GM23338 (cell line): ENCODE data around the gene USP7. TPM values are rescaled to one million over a fixed set of nuclear protein-coding genes. Genes with fewer than 3 reads are reported as not detected.

Experiments
- ATAC-seq: fragments of 200-7000 bp; cut with Tn5 transposase; 3 replicates; pipeline ENCODE4 v1.9.1; 2020
- DNase-seq: peaks from one replicate; pipeline ENCODE4 v3.0.0-alpha.2; 2015; ENCODE audit warnings: low spot score
- H2AFZ ChIP-seq: fragments of 200-600 bp; sonication (generic); 2 replicates; pipeline ENCODE4 v1.8.0; 2016; ENCODE audit warnings: antibody characterized with exemption, mild to moderate bottlenecking, moderate library complexity
- H3F3A ChIP-seq: fragments of 200-600 bp; sonication (generic); replicated peaks from 2 replicates; pipeline ENCODE4 v1.8.0; 2017; ENCODE audit warnings: antibody characterized with exemption, mixed run types, low read depth
- H3K27ac ChIP-seq: fragments of 200-600 bp; sonication (generic); 2 replicates; pipeline ENCODE4 v1.6.1; 2016; ENCODE audit warnings: low read depth
- H3K27me3 ChIP-seq: fragments of 200-600 bp; sonication (generic); 2 replicates; pipeline ENCODE4 v1.8.0; 2016; ENCODE audit warnings: mild to moderate bottlenecking, mixed run types, moderate library complexity; ENCODE audit not compliant: insufficient read depth
- H3K36me3 ChIP-seq: fragments of 200-600 bp; sonication (generic); 2 replicates; pipeline ENCODE4 v1.8.0; 2016; ENCODE audit warnings: mild to moderate bottlenecking; ENCODE audit not compliant: insufficient read depth
- H3K4me1 ChIP-seq: fragments of 200-600 bp; sonication (generic); 2 replicates; pipeline ENCODE4 v1.8.0; 2016; ENCODE audit warnings: mild to moderate bottlenecking, moderate library complexity; ENCODE audit not compliant: insufficient read depth
- H3K4me2 ChIP-seq: fragments of 200-600 bp; sonication (generic); 2 replicates; pipeline ENCODE4 v1.7.1; 2017; ENCODE audit warnings: mixed run types
- H3K4me3 ChIP-seq: fragments of 200-600 bp; sonication (generic); 2 replicates; pipeline ENCODE4 v1.6.1; 2016; ENCODE audit warnings: mixed run types
- H3K79me2 ChIP-seq: fragments of 200-600 bp; sonication (generic); replicated peaks from 2 replicates; pipeline ENCODE4 v1.8.0; 2017; ENCODE audit warnings: mild to moderate bottlenecking; ENCODE audit not compliant: insufficient read depth
- H3K9me2 ChIP-seq: fragments of 200-600 bp; sonication (generic); 2 replicates; pipeline ENCODE4 v1.8.0; 2017; ENCODE audit not compliant: insufficient read depth
- H4K20me1 ChIP-seq: fragments of 200-600 bp; sonication (generic); replicated peaks from 2 replicates; pipeline ENCODE4 v1.8.0; 2017; ENCODE audit warnings: mild to moderate bottlenecking; ENCODE audit not compliant: insufficient read depth
- H3K27ac Mint-ChIP-seq: 2 replicates; pipeline ENCODE4 v1.8.0; 2020; ENCODE audit warnings: inconsistent platforms, mild to moderate bottlenecking, moderate library complexity, mixed read lengths
- H3K27me3 Mint-ChIP-seq: 3 replicates; pipeline ENCODE4 v1.8.0; 2022; ENCODE audit warnings: low read depth, mild to moderate bottlenecking, moderate library complexity, mixed read lengths, inconsistent platforms; ENCODE audit not compliant: insufficient read depth, poor library complexity
- H3K36me3 Mint-ChIP-seq: 3 replicates; pipeline ENCODE4 v1.8.0; 2021; ENCODE audit warnings: low read depth, mild to moderate bottlenecking, inconsistent platforms, moderate library complexity, mixed read lengths
- H3K4me1 Mint-ChIP-seq: 3 replicates; pipeline ENCODE4 v1.8.0; 2020; ENCODE audit warnings: mild to moderate bottlenecking, inconsistent platforms, mixed read lengths
- H3K4me3 Mint-ChIP-seq: 3 replicates; pipeline ENCODE4 v1.8.0; 2021; ENCODE audit warnings: moderate library complexity, mild to moderate bottlenecking, inconsistent platforms, mixed read lengths
- H3K9me3 Mint-ChIP-seq: 3 replicates; pipeline ENCODE4 v1.8.0; 2020; ENCODE audit warnings: moderate library complexity, mild to moderate bottlenecking, inconsistent platforms, mixed read lengths
- EZH2phosphoT487 ChIP-seq: fragments of 200-600 bp; sonication (generic); IDR thresholded peaks from one replicate; pipeline ENCODE4 v1.8.1; 2018; ENCODE audit warnings: antibody characterized with exemption; ENCODE audit not compliant: unreplicated experiment
- JUNB ChIP-seq: IDR thresholded peaks from one replicate; pipeline ENCODE4 v1.6.1; 2016; ENCODE audit warnings: antibody characterized with exemption; ENCODE audit not compliant: unreplicated experiment
- NANOG ChIP-seq: IDR thresholded peaks from 2 replicates; pipeline ENCODE4 v1.6.1; 2016; ENCODE audit warnings: antibody characterized with exemption, borderline replicate concordance
- POLR2AphosphoS5 ChIP-seq: IDR thresholded peaks from 2 replicates; pipeline ENCODE4 v1.6.1; 2016; ENCODE audit warnings: antibody characterized with exemption, low read depth
- STAT1 ChIP-seq: IDR thresholded peaks from one replicate; pipeline ENCODE4 v1.6.1; 2016; ENCODE audit warnings: antibody characterized with exemption; ENCODE audit not compliant: unreplicated experiment
- ZNF462 ChIP-seq: fragments of 250-450 bp; sonication (Bioruptor Pico); IDR thresholded peaks from 2 replicates; pipeline ENCODE4 v1.5.0; 2020; ENCODE audit warnings: mild to moderate bottlenecking, moderate library complexity
- polyA plus RNA-seq: library from polyadenylated mRNA; unstranded; fragments of >200 nt; fragmentation: Nextera tagmentation; extraction: Ambion mirVana; gene quantifications from 2 replicates; pipeline ENCODE4 v1.2.1, GENCODE V29; 2016
- total RNA-seq: library from RNA; depleted of rRNA; stranded (reverse); fragments of >200 nt; shearing (Covaris generic); gene quantifications from 2 replicates; pipeline ENCODE4 v1.2.3, GENCODE V29; 2014
- TF ChIP-seq, protein P1 (sequence below): IDR thresholded peaks from 2 replicates; pipeline ENCODE4 v1.6.1; 2016; ENCODE audit warnings: antibody characterized with exemption
- TF ChIP-seq, protein P2 (sequence below): IDR thresholded peaks from one replicate; pipeline ENCODE4 v1.6.1; 2018; ENCODE audit warnings: antibody characterized with exemption; ENCODE audit not compliant: unreplicated experiment

Gene USP7
- total and polyA plus RNA-seq, 2 experiments from 2014 or later: 42.3 to 130 TPM

DNA sequence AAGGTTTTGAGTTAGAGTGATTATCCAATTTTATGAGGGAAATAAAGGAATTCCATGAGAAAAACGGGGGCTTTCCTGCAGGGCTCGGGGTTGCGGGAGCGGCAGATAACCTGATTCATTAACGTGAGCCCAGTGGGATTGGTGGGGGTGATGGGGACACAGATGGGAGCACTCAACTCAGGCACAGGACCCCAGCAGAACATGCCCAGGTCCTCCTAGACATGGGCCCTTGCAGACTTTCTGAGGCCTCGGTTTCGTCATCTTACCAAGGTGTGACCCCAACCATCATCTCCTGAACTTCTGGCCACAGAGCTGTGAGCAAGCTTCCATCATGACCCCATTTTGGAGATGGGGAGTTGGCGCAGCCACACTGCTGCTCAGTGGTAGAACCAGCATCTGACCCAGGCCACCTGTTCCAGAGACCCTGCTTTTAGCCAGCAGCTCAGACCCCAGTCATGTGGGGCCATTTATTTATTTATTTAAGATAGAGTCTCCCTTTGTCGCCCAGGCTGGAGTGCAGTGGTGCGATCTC, 117.2 kb downstream of the USP7 start:
- Histone ChIP-seq H3K4me2 (no peak overlapping the region), H3K27ac (peak overlapping the region; percentile 69; the same call in 1 of the 2 replicates), H3K79me2 (peaks cover 20% of the 10 kb centered on the region), H3K4me1 (peaks cover 21% of the 10 kb centered on the region), H4K20me1 (peaks cover 3% of the 10 kb centered on the region; the same call in 1 of the 2 replicates), H2AFZ (no peak overlapping the region), H3K9me2 (no peaks in the 10 kb centered on the region), H3K27me3 (no peaks in the 10 kb centered on the region), H3F3A (peaks cover 23% of the 10 kb centered on the region; the same call in 1 of the 2 replicates), H3K4me3 (no peak overlapping the region), H3K36me3 (no peaks in the 10 kb centered on the region)
- Mint-ChIP-seq H3K4me3 (no peak overlapping the region), H3K4me1 (peaks cover 54% of the 10 kb centered on the region), H3K36me3 (peaks cover 41% of the 10 kb centered on the region), H3K27me3 (peaks cover 35% of the 10 kb centered on the region), H3K9me3 (peaks cover 3% of the 10 kb centered on the region; the same call in 1 of the 3 replicates), H3K27ac (no peak overlapping the region)
- no peak for TF ChIP-seq STAT1
- TF ChIP-seq, protein P1, sequence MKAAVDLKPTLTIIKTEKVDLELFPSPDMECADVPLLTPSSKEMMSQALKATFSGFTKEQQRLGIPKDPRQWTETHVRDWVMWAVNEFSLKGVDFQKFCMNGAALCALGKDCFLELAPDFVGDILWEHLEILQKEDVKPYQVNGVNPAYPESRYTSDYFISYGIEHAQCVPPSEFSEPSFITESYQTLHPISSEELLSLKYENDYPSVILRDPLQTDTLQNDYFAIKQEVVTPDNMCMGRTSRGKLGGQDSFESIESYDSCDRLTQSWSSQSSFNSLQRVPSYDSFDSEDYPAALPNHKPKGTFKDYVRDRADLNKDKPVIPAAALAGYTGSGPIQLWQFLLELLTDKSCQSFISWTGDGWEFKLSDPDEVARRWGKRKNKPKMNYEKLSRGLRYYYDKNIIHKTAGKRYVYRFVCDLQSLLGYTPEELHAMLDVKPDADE: no peak
- no peak for TF ChIP-seq EZH2phosphoT487
- TF ChIP-seq POLR2AphosphoS5: peak; percentile 31
- TF ChIP-seq, protein P2, sequence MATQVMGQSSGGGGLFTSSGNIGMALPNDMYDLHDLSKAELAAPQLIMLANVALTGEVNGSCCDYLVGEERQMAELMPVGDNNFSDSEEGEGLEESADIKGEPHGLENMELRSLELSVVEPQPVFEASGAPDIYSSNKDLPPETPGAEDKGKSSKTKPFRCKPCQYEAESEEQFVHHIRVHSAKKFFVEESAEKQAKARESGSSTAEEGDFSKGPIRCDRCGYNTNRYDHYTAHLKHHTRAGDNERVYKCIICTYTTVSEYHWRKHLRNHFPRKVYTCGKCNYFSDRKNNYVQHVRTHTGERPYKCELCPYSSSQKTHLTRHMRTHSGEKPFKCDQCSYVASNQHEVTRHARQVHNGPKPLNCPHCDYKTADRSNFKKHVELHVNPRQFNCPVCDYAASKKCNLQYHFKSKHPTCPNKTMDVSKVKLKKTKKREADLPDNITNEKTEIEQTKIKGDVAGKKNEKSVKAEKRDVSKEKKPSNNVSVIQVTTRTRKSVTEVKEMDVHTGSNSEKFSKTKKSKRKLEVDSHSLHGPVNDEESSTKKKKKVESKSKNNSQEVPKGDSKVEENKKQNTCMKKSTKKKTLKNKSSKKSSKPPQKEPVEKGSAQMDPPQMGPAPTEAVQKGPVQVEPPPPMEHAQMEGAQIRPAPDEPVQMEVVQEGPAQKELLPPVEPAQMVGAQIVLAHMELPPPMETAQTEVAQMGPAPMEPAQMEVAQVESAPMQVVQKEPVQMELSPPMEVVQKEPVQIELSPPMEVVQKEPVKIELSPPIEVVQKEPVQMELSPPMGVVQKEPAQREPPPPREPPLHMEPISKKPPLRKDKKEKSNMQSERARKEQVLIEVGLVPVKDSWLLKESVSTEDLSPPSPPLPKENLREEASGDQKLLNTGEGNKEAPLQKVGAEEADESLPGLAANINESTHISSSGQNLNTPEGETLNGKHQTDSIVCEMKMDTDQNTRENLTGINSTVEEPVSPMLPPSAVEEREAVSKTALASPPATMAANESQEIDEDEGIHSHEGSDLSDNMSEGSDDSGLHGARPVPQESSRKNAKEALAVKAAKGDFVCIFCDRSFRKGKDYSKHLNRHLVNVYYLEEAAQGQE: no peak
- no peak for TF ChIP-seq JUNB
- no peak for DNase-seq
- no peak for ATAC-seq

DNA sequence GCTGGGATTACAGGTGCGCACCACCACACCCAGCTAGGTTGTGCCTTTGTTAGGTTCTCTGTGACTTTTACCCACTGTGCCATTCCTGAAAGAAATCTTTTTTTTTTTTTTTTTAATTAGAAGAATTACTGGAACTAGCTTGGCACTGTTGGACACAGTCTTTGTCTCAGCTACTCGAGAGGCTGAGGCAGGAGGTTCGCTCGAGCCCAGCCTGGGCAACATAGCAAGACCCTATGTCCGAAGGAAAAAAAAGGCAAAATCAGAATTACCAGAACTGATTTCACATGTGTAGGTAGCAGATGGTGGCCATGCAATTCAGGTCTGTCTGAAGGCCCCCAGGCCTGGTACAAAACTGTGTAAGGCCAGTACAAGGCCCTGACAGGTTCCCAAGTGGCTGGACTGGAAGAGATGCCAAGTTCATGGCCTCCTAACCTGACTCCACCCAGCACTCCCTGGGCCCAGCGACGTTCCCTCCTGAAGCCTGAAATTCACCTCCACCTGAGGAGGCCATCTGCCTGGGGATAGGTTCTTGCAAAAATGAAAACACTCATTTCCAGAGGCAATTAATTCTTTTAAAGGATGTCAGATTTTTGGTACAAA, 117.9 kb downstream of the USP7 start:
- Mint-ChIP-seq H3K27me3 (peaks cover 32% of the 10 kb centered on the region), H3K27ac (no peak overlapping the region)
- no peak overlapping the region for H3K4me2 ChIP-seq
- TF ChIP-seq, protein P1: no peak
- TF ChIP-seq NANOG: no peak
- TF ChIP-seq POLR2AphosphoS5: no peak
- TF ChIP-seq ZNF462 (CRISPR knock-in tag): no peak
- TF ChIP-seq JUNB: no peak

More for the DNA sequence above, 117.9 kb downstream of the USP7 start:
- no peak overlapping the region for H2AFZ ChIP-seq
- H3K4me3 ChIP-seq: no peak overlapping the region
- H3K36me3 ChIP-seq: no peaks in the 10 kb centered on the region
- ATAC-seq: no peak
- peaks cover 3% of the 10 kb centered on the region; the same call in 1 of the 2 replicates for H4K20me1 ChIP-seq
- peaks cover 3% of the 10 kb centered on the region; the same call in 1 of the 3 replicates for H3K9me3 Mint-ChIP-seq
- no peaks in the 10 kb centered on the region for H3K9me2 ChIP-seq
- H3K27me3 ChIP-seq: no peaks in the 10 kb centered on the region
- peaks cover 51% of the 10 kb centered on the region for H3K4me1 Mint-ChIP-seq
- peaks cover 21% of the 10 kb centered on the region for H3K4me1 ChIP-seq
- no peak for DNase-seq
- peaks cover 20% of the 10 kb centered on the region for H3K79me2 ChIP-seq
- peaks cover 34% of the 10 kb centered on the region for H3K36me3 Mint-ChIP-seq
- peaks cover 23% of the 10 kb centered on the region; the same call in 1 of the 2 replicates for H3F3A ChIP-seq
- H3K27ac ChIP-seq: no peak overlapping the region
- H3K4me3 Mint-ChIP-seq: no peak overlapping the region
